ENCODE data around the gene TSPAN18. TPM values are rescaled to one million over a fixed set of nuclear protein-coding genes. Genes with fewer than 3 reads are reported as not detected.

The TSPAN18 gene
- total RNA-seq, 4 donors from 2014 or later, result 3.6 to 12.4 (median 8.2) TPM

- DNase-seq, result no peak
- Histone ChIP-seq H3K27ac (no peak overlapping the region), H3K9me3 (no peaks in the 10 kb centered on the region), H3K4me3 (replicated peaks in 1 of 3) (no peak overlapping the region), H3K27me3 (no peaks in the 10 kb centered on the region), H3K4me1 (peaks cover 0 to 7% of the 10 kb centered on the region in 2 donors), H3K36me3 (no peaks in the 10 kb centered on the region)
- no peak for TF ChIP-seq CTCF (IDR thresholded peaks at IDR 0.05)
- TF ChIP-seq POLR2A (IDR thresholded peaks at IDR 0.05), result no peak
- 71 to 76% methylated on average over 6 to 8 of the region's 8 CpGs for WGBS, 2 donors
- intact Hi-C loops (cut with DNase I), result no loop called here
Measured at GRCh38 chr11:44916331-44916730, 189.6 kb downstream of the TSPAN18 start.

- Histone ChIP-seq H3K9me3 (no peaks in the 10 kb centered on the region), H3K27ac (no peak overlapping the region), H3K27me3 (no peaks in the 10 kb centered on the region), H3K4me1 (peaks cover 0 to 2% of the 10 kb centered on the region in 2 donors), H3K36me3 (no peaks in the 10 kb centered on the region), H3K4me3 (replicated peaks in 1 of 3) (no peak overlapping the region)
- 65 to 70% methylated on average over 10 of the region's 10 CpGs for WGBS, 2 donors
- intact Hi-C loops (cut with DNase I), result no loop called here
- no peak for DNase-seq
- TF ChIP-seq CTCF (IDR thresholded peaks at IDR 0.05) (no peak), POLR2A (IDR thresholded peaks at IDR 0.05) (no peak)
Measured at GRCh38 chr11:44916801-44917385, 190.1 kb downstream of the TSPAN18 start.

- Histone ChIP-seq H3K4me1 (no peaks in the 10 kb centered on the region), H3K9me3 (no peaks in the 10 kb centered on the region), H3K27ac (no peak overlapping the region), H3K4me3 (replicated peaks in 1 of 3) (no peak overlapping the region), H3K27me3 (no peaks in the 10 kb centered on the region), H3K36me3 (no peaks in the 10 kb centered on the region)
- no peak for DNase-seq
- 98 to 100% methylated on average over 4 of the region's 4 CpGs for WGBS, 2 donors
- intact Hi-C loops (cut with DNase I), result no loop called here
- TF ChIP-seq CTCF (IDR thresholded peaks at IDR 0.05) (no peak), POLR2A (IDR thresholded peaks at IDR 0.05) (no peak)
Measured at GRCh38 chr11:44917741-44918140, 191.0 kb downstream of the TSPAN18 start.

- H3K27me3 ChIP-seq, result no peaks in the 10 kb centered on the region
- H3K36me3 ChIP-seq, result no peaks in the 10 kb centered on the region
- DNase-seq, result no peak
- TF ChIP-seq POLR2A (IDR thresholded peaks at IDR 0.05) (no peak), CTCF (IDR thresholded peaks at IDR 0.05) (no peak)
- intact Hi-C loops (cut with DNase I), result loop anchor here (10.0 kb wide), 1 partner anchor 404 kb away; no protein-coding TSS in a partner anchor
- no peak overlapping the region for H3K27ac ChIP-seq
- H3K9me3 ChIP-seq, result no peaks in the 10 kb centered on the region
- H3K4me3 ChIP-seq (replicated peaks in 1 of 3), result no peak overlapping the region
- H3K4me1 ChIP-seq, result no peaks in the 10 kb centered on the region
- 84 to 86% methylated on average over 7 of the region's 7 CpGs for WGBS, 2 donors
Measured at GRCh38 chr11:44920451-44920850, 193.7 kb downstream of the TSPAN18 start.

- TF ChIP-seq POLR2A (IDR thresholded peaks at IDR 0.05) (no peak), CTCF (IDR thresholded peaks at IDR 0.05) (no peak)
- no peak for DNase-seq
- Histone ChIP-seq H3K4me3 (replicated peaks in 1 of 3) (no peak overlapping the region), H3K36me3 (no peaks in the 10 kb centered on the region), H3K27me3 (no peaks in the 10 kb centered on the region), H3K27ac (no peak overlapping the region), H3K9me3 (no peaks in the 10 kb centered on the region), H3K4me1 (no peaks in the 10 kb centered on the region)
- intact Hi-C loops (cut with DNase I), result loop anchor here (10.0 kb wide), 1 partner anchor 402 kb away; no protein-coding TSS in a partner anchor
- WGBS, 2 donors, result 74 to 94% methylated on average over 7 of the region's 7 CpGs
Measured at GRCh38 chr11:44923115-44923514, 196.4 kb downstream of the TSPAN18 start.

All from thyroid gland (tissue), 4 donors.